H1 (cell line): ENCODE results near the gene COA3. TPM values are rescaled to one million over a fixed set of nuclear protein-coding genes. Genes with fewer than 3 reads are reported as not detected.

Experiments
- CTCF ChIA-PET: fragments of 300-600 bp; sonication (Branson Sonifier 250); formaldehyde crosslinking; loops from one replicate; lab custom pipeline; 2021; ENCODE audit not compliant: partially characterized antibody; lab: Charles Lee
- POLR2A ChIA-PET: fragments of 300-600 bp; sonication (Branson Sonifier 250); formaldehyde crosslinking; loops from one replicate; lab custom pipeline; 2021; ENCODE audit warnings: inconsistent platforms; ENCODE audit not compliant: partially characterized antibody; lab: Charles Lee
- DNase-seq, 2 experiments: peaks; one replicate each; pipeline versions ENCODE4 v3.0.0 to v3.0.0-alpha.2; 2010 to 2022; ENCODE audit warnings: low spot score in 2 of 2, low read depth in 1 of 2, mixed read lengths in 1 of 2
- FAIRE-seq: peaks from 2 replicates; lab custom pipeline; 2011; peaks lifted over from hg19 to GRCh38; lab: Jason Lieb, UNC
- H2AFZ ChIP-seq: 2 replicates; pipeline ENCODE4 v1.8.1; 2012; ENCODE audit warnings: low read length, inconsistent platforms
- H2AK5ac ChIP-seq: 2 replicates; pipeline ENCODE4 v1.6.1; 2013; ENCODE audit warnings: low read depth, low read length
- H2BK120ac ChIP-seq: replicated peaks from 2 replicates; pipeline ENCODE3; 2013; ENCODE audit warnings: low read depth, low read length, inconsistent platforms
- H2BK12ac ChIP-seq: 2 replicates; pipeline ENCODE4 v1.6.1; 2013; ENCODE audit warnings: low read depth, low read length
- H2BK15ac ChIP-seq: 2 replicates; pipeline ENCODE4 v1.6.1; 2013; ENCODE audit warnings: low read length
- H2BK20ac ChIP-seq: 2 replicates; pipeline ENCODE4 v1.6.1; 2013; ENCODE audit warnings: low read length
- H2BK5ac ChIP-seq: 2 replicates; pipeline ENCODE4 v1.6.1; 2013; ENCODE audit warnings: low read depth, low read length
- H3K14ac ChIP-seq: 2 replicates; pipeline ENCODE4 v1.6.1; 2013; ENCODE audit warnings: inconsistent platforms; ENCODE audit not compliant: insufficient read length
- H3K18ac ChIP-seq: 2 replicates; pipeline ENCODE4 v1.6.1; 2013; ENCODE audit warnings: low read length; ENCODE audit errors: extremely low read depth
- H3K23ac ChIP-seq: 2 replicates; pipeline ENCODE4 v1.6.1; 2013; ENCODE audit warnings: inconsistent platforms; ENCODE audit not compliant: insufficient read length
- H3K23me2 ChIP-seq: 2 replicates; pipeline ENCODE4 v1.6.1; 2013; ENCODE audit warnings: low read depth, low read length
- H3K27ac ChIP-seq: 2 replicates; pipeline ENCODE4 v1.6.1; 2011; ENCODE audit warnings: low read depth, low read length, inconsistent platforms
- H3K27me3 ChIP-seq, 4 experiments: replicated peaks in 1 of 4; 1 replicate in 1 of 4; 2 replicates in 3 of 4; pipeline versions ENCODE4 v1.6.1 to v1.8.1; 2011 to 2013; ENCODE audit warnings: low read length in 3 of 4, mild to moderate bottlenecking in 3 of 4, inconsistent platforms in 2 of 4, mixed read lengths in 2 of 4, moderate library complexity in 1 of 4; ENCODE audit not compliant: control insufficient read depth in 3 of 4, insufficient read depth in 3 of 4; ENCODE audit errors: extremely low read depth in 1 of 4
- H3K36me3 ChIP-seq, 4 experiments: 2 replicates each; pipeline versions ENCODE4 v1.6.1 to v1.8.1; 2011 to 2013; ENCODE audit warnings: mild to moderate bottlenecking in 4 of 4, low read length in 3 of 4, moderate library complexity in 2 of 4, control low read depth in 1 of 4, inconsistent platforms in 1 of 4; ENCODE audit not compliant: insufficient read depth in 4 of 4, control insufficient read depth in 2 of 4
- H3K4ac ChIP-seq: replicated peaks from 2 replicates; pipeline ENCODE3; 2013; ENCODE audit warnings: low read length, low read depth, mixed read lengths, inconsistent platforms; ENCODE audit not compliant: insufficient read length
- H3K4me1 ChIP-seq, 4 experiments: replicated peaks in 1 of 4; 1 replicate in 1 of 4; 2 replicates in 3 of 4; pipeline versions ENCODE4 v1.6.1 to v1.8.1; 2011 to 2013; ENCODE audit warnings: low read length in 3 of 4, inconsistent platforms in 2 of 4, mixed read lengths in 1 of 4; ENCODE audit not compliant: insufficient read depth in 4 of 4, control insufficient read depth in 3 of 4
- H3K4me2 ChIP-seq, 2 experiments: 2 replicates each; pipeline versions ENCODE4 v1.6.1 to v1.8.1; 2011 to 2013; ENCODE audit warnings: low read depth in 2 of 2, low read length in 2 of 2, control low read depth in 1 of 2, inconsistent platforms in 1 of 2, mild to moderate bottlenecking in 1 of 2; ENCODE audit not compliant: insufficient read depth in 1 of 2
- H3K4me3 ChIP-seq, 4 experiments: fragments of 200-600, 300-600 bp in 1 of 4; sonication (generic), shearing (Covaris generic), sonication (Bioruptor Twin) in 1 of 4; 2 replicates each; pipeline versions ENCODE4 v1.5.1 to v1.8.1; 2011 to 2016; ENCODE audit warnings: low read length in 4 of 4, low read depth in 3 of 4, control low read depth in 2 of 4, inconsistent platforms in 2 of 4, mild to moderate bottlenecking in 2 of 4, mixed read lengths in 1 of 4, moderate library complexity in 1 of 4; ENCODE audit not compliant: insufficient read depth in 2 of 4; ENCODE audit errors: extremely low read depth in 1 of 4
- H3K56ac ChIP-seq: replicated peaks from 2 replicates; pipeline ENCODE3; 2013; ENCODE audit warnings: low read depth, mild to moderate bottlenecking, mixed read lengths, low read length, inconsistent platforms; ENCODE audit not compliant: insufficient read length
- H3K79me1 ChIP-seq: 2 replicates; pipeline ENCODE4 v1.6.1; 2013; ENCODE audit warnings: low read depth, low read length, control low read depth
- H3K79me2 ChIP-seq, 2 experiments: 2 replicates each; pipeline versions ENCODE4 v1.6.1 to v1.8.1; 2012 to 2013; ENCODE audit warnings: low read length in 2 of 2, mild to moderate bottlenecking in 2 of 2, inconsistent platforms in 1 of 2; ENCODE audit not compliant: insufficient read depth in 2 of 2, control insufficient read depth in 1 of 2
- H3K9ac ChIP-seq, 4 experiments: replicated peaks in 1 of 4; 1 replicate in 1 of 4; 2 replicates in 3 of 4; pipeline versions ENCODE4 v1.6.1 to v1.8.1; 2011 to 2013; ENCODE audit warnings: low read depth in 3 of 4, low read length in 3 of 4, control low read depth in 2 of 4, mild to moderate bottlenecking in 2 of 4, moderate library complexity in 2 of 4, inconsistent platforms in 1 of 4; ENCODE audit errors: extremely low read depth in 1 of 4
- H3K9me3 ChIP-seq, 2 experiments: 2 replicates each; pipeline versions ENCODE4 v1.6.1 to v1.8.1; 2012 to 2013; ENCODE audit warnings: mild to moderate bottlenecking in 2 of 2, moderate library complexity in 2 of 2, control low read depth in 1 of 2, inconsistent platforms in 1 of 2, low read depth in 1 of 2, low read length in 1 of 2, mixed read lengths in 1 of 2; ENCODE audit not compliant: insufficient read depth in 2 of 2
- H4K20me1 ChIP-seq, 2 experiments: replicated peaks in 1 of 2; 2 replicates each; pipeline versions ENCODE3 to v1.8.1; 2011 to 2013; ENCODE audit warnings: inconsistent platforms in 2 of 2, low read length in 2 of 2, mild to moderate bottlenecking in 1 of 2; ENCODE audit not compliant: insufficient read depth in 2 of 2, control insufficient read depth in 1 of 2
- H4K5ac ChIP-seq: 2 replicates; pipeline ENCODE4 v1.6.1; 2013; ENCODE audit warnings: low read length, low read depth, mixed read lengths, inconsistent platforms; ENCODE audit not compliant: insufficient read length
- H4K8ac ChIP-seq: 2 replicates; pipeline ENCODE4 v1.8.0; 2013; ENCODE audit warnings: mild to moderate bottlenecking, moderate library complexity, low read length, inconsistent platforms; ENCODE audit not compliant: insufficient read depth; ENCODE audit errors: extremely low read depth
- H4K91ac ChIP-seq: replicated peaks from 2 replicates; pipeline ENCODE3; 2013; ENCODE audit warnings: low read length, mixed read lengths, inconsistent platforms; ENCODE audit not compliant: insufficient read length
- BACH1 ChIP-seq: IDR thresholded peaks from 2 replicates; pipeline ENCODE4 v1.6.1; 2012; ENCODE audit warnings: low read length, improper control_type of control experiment
- CBX5 ChIP-seq: fragments of 300-800, 300-1000 bp; sonication (generic); IDR thresholded peaks from 2 replicates; pipeline ENCODE4 v1.7.1; 2016; ENCODE audit warnings: antibody characterized with exemption, low read length, low read depth
- CHD1 ChIP-seq: IDR thresholded peaks from 2 replicates; pipeline ENCODE4 v1.6.1; 2012; ENCODE audit warnings: low read depth, low read length, improper control_type of control experiment
- JUND ChIP-seq: IDR thresholded peaks from 2 replicates; pipeline ENCODE4 v1.6.1; 2011; ENCODE audit warnings: mild to moderate bottlenecking, improper control_type of control experiment, low read length
- MAFK ChIP-seq: IDR thresholded peaks from 2 replicates; pipeline ENCODE4 v1.6.1; 2012; ENCODE audit warnings: low read depth, mild to moderate bottlenecking, improper control_type of control experiment, low read length
- SAP30 ChIP-seq: fragments of 300-600 bp; sonication (generic); IDR thresholded peaks from 2 replicates; pipeline ENCODE4 v1.7.1; 2012; ENCODE audit warnings: low read length, moderate library complexity, mild to moderate bottlenecking, inconsistent platforms; ENCODE audit not compliant: insufficient read depth, insufficient replicate concordance
- SIN3A ChIP-seq, 2 experiments: IDR thresholded peaks in 1 of 2; conservative IDR thresholded peaks in 1 of 2; 2 replicates each; pipeline ENCODE4 v1.6.1; 2011 to 2012; ENCODE audit warnings: low read length in 2 of 2, improper control_type of control experiment in 1 of 2, low read depth in 1 of 2, mild to moderate bottlenecking in 1 of 2
- SP1 ChIP-seq: IDR thresholded peaks from 2 replicates; pipeline ENCODE4 v1.6.1; 2011; ENCODE audit warnings: low read depth, low read length
- SP2 ChIP-seq: IDR thresholded peaks from 2 replicates; pipeline ENCODE4 v1.6.1; 2012; ENCODE audit warnings: mild to moderate bottlenecking, low read length, inconsistent platforms
- SP4 ChIP-seq: IDR thresholded peaks from 2 replicates; pipeline ENCODE4 v1.6.1; 2012; ENCODE audit warnings: low read length, inconsistent platforms
- TCF12 ChIP-seq: IDR thresholded peaks from 2 replicates; pipeline ENCODE4 v1.6.1; 2011; ENCODE audit warnings: low read depth, mild to moderate bottlenecking, low read length
- WGBS, 2 experiments: shearing (Covaris generic) in 1 of 2; methylation state at CpG; one replicate each; pipeline versions ENCODE4 v1.1.6 to v1.1.7; 2013 to 2015; ENCODE audit warnings: low lambda C conversion rate in 2 of 2, mixed read lengths in 2 of 2, inconsistent platforms in 1 of 2, low coverage in 1 of 2, missing lambda C conversion rate in 1 of 2; ENCODE audit not compliant: insufficient replicate concordance in 2 of 2, insufficient coverage in 1 of 2, insufficient read length in 1 of 2; ENCODE audit errors: extremely low coverage in 1 of 2, missing lambda C conversion rate in 1 of 2; 5-methylcytosine and 5-hydroxymethylcytosine counted together
- polyA plus RNA-seq, 7 experiments: library from polyadenylated mRNA; depleted of rRNA in 3 of 7; stranded (reverse) in 5 of 7; unstranded in 2 of 7; fragments of >200 nt in 5 of 7; fragments of 200-250 nt in 2 of 7; gene quantifications; 1 replicate in 5 of 7; 2 replicates in 1 of 7; 4 replicates in 1 of 7; pipeline versions ENCODE4 v1.2.1 to v1.2.3, GENCODE V29; 2011 to 2013; ENCODE audit warnings: missing spikeins in 2 of 7, mixed read lengths in 2 of 7
- total RNA-seq: library from RNA; stranded (reverse); fragmentation: NEBNext Ultra II Directional; extraction: Animal tissue kit (Norgen Biotek cat#: 25700); gene quantifications from 2 replicates; pipeline ENCODE4 v1.2.1, GENCODE V29; 2021
- TF ChIP-seq, protein P1 (sequence below): IDR thresholded peaks from 2 replicates; pipeline ENCODE4 v1.6.1; 2012; ENCODE audit warnings: inconsistent platforms

COA3 gene
- total and polyA plus RNA-seq, 2 of the 8 experiments (the other 6 are each of a cell fraction or from before 2014, with no cell fraction given): 68.4 to 143 TPM

DNA sequence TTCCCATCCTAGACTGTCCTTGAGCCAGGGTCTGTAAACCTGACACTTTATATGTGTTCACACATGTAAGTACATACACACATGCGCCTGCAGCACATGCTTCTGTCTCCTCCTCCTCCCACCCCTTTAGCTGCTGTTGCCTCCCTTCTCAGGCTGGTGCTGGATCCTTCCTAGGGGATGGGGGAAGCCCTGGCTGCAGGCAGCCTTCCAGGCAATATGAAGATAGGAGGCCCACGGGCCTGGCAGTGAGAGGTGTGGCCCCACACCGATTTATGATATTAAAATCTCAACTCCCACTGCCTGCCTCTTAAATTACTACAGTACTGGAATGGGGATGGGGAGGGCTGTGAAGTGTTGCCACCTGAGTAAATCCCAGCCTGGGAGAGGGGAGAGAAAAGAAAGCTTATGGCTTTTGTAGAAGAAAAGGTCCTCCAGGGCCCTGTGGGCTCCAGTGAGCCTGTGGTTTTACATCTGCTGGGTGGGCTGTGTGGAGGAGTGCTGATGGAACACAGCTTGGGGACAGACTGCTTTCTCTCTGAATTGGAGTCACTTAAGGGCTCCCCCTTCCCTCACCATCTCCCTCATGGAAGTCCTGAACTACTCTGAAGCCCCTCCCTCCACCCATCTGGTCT, 19.1 kb downstream of the COA3 start:
- Histone ChIP-seq H4K20me1 (no peaks in the 10 kb centered on the region), H3K4me1 (peaks cover 0 to 14% (median 8%) of the 10 kb centered on the region in 4 experiments; a peak in 6 of 7 replicates), H3K23ac (no peak overlapping the region), H2BK5ac (no peak overlapping the region; the same call in 1 of the 2 replicates), H3K36me3 (peaks cover 7 to 23% (median 14%) of the 10 kb centered on the region in 4 experiments; a peak in 6 of 8 replicates), H3K4me2 (peak overlapping the region; percentile 92 to 99), H2AFZ (no peak overlapping the region), H3K9me3 (no peaks in the 10 kb centered on the region), H3K4ac (no peak overlapping the region), H3K79me1 (no peaks in the 10 kb centered on the region), H4K91ac (no peak overlapping the region), H4K8ac (no peak overlapping the region), H2BK15ac (no peak overlapping the region), H3K23me2 (peaks cover 11% of the 10 kb centered on the region), H3K4me3 (peak overlapping the region in 2 of 4 experiments; percentile 53 to 76; a peak in 3 of 8 replicates), H2BK20ac (no peak overlapping the region), H3K9ac (no peak overlapping the region), H2AK5ac (no peak overlapping the region), H3K18ac (no peak overlapping the region; the same call in 1 of the 2 replicates), H3K56ac (no peak overlapping the region), H3K14ac (no peak overlapping the region), H4K5ac (no peak overlapping the region), H3K27me3 (peaks cover 6 to 23% (median 19%) of the 10 kb centered on the region in 4 experiments), H3K27ac (no peak overlapping the region), H3K79me2 (no peaks in the 10 kb centered on the region), H2BK120ac (no peak overlapping the region), H2BK12ac (no peak overlapping the region)
- no peak for DNase-seq
- POLR2A ChIA-PET: interaction anchor here (0.7 to 2.1 kb wide), 6 partner anchors 9 to 99 kb away, joined by 3 to 8 read pairs (median 4); no protein-coding TSS in a partner anchor
- 82% methylated on average over 3 of the region's 3 CpGs; no CpG with 5 or more reads in 1 of the 2 experiments for WGBS, 2 experiments
- TF ChIP-seq SP2: no peak
- TF ChIP-seq TCF12: no peak
- TF ChIP-seq CBX5: no peak
- no peak for TF ChIP-seq JUND
- no peak for TF ChIP-seq CHD1
- TF ChIP-seq SIN3A (conservative IDR thresholded peaks at IDR 0.05 in 1 of 2, IDR thresholded peaks at IDR 0.05 in 1 of 2; ENCODE audit: low read depth in 1 of 2, low read length in 2 of 2): no peak
- no peak for TF ChIP-seq BACH1
- no peak for TF ChIP-seq SP4
- no peak for TF ChIP-seq SP1
- TF ChIP-seq MAFK: no peak
- TF ChIP-seq, protein P1, sequence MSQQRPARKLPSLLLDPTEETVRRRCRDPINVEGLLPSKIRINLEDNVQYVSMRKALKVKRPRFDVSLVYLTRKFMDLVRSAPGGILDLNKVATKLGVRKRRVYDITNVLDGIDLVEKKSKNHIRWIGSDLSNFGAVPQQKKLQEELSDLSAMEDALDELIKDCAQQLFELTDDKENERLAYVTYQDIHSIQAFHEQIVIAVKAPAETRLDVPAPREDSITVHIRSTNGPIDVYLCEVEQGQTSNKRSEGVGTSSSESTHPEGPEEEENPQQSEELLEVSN: no peak
- TF ChIP-seq SAP30: no peak
- no peak for FAIRE-seq
- CTCF ChIA-PET: interaction anchor here (1.0 to 2.1 kb wide), 2 partner anchors 16 to 19 kb away, joined by 3 to 5 read pairs; partner anchors contain the start of genes CNTD1 and COA3
